Gastrocnemius medialis (tissue), 4 donors: ENCODE results near the gene KDM4B. TPM values are rescaled to one million over a fixed set of nuclear protein-coding genes. Genes with fewer than 3 reads are reported as not detected.

Experiments
- ATAC-seq, 2 donors: fragments of 150-250 bp; one replicate each; pipeline ENCODE4 v1.9.1; 2016
- DNase-seq, 2 donors: peaks; one replicate each; pipeline ENCODE4 v3.0.0-alpha.2; 2019
- H3K27ac ChIP-seq, 4 donors: fragments of 200-600 bp; sonication (generic); 1 replicate in 1 of 4; 2 replicates in 3 of 4; pipeline ENCODE4 v1.5.1; 2016 to 2018; ENCODE audit warnings: mild to moderate bottlenecking in 2 of 4, moderate library complexity in 1 of 4
- H3K27me3 ChIP-seq, 3 donors: fragments of 200-600 bp; sonication (generic) in 2 of 3; 1 replicate in 1 of 3; 2 replicates in 2 of 3; pipeline versions ENCODE4 v1.5.1 to v1.6.0; 2016 to 2019; ENCODE audit warnings: mild to moderate bottlenecking in 1 of 3, moderate library complexity in 1 of 3
- H3K36me3 ChIP-seq, 2 donors: fragments of 200-600 bp; sonication (generic) in 1 of 2; one replicate each; pipeline ENCODE4 v1.5.1; 2017 to 2018
- H3K4me1 ChIP-seq, 2 donors: fragments of 200-600 bp; sonication (generic) in 1 of 2; one replicate each; pipeline ENCODE4 v1.5.1; 2016 to 2017; ENCODE audit warnings: mild to moderate bottlenecking in 2 of 2
- H3K4me3 ChIP-seq, 4 donors: fragments of 200-600 bp; sonication (generic) in 3 of 4; 1 replicate in 1 of 4; 2 replicates in 3 of 4; pipeline ENCODE4 v1.5.1; 2016 to 2019; ENCODE audit warnings: mild to moderate bottlenecking in 2 of 4
- H3K9me3 ChIP-seq, 3 donors: fragments of 200-600 bp; sonication (generic) in 2 of 3; 1 replicate in 1 of 3; 2 replicates in 2 of 3; pipeline ENCODE4 v1.5.1; 2016 to 2019
- POLR2A ChIP-seq, 2 donors: fragments of 450-650 bp; IDR thresholded peaks; one replicate each; pipeline ENCODE4 v1.6.1; 2017; ENCODE audit warnings: antibody characterized with exemption in 2 of 2, mild to moderate bottlenecking in 2 of 2, moderate library complexity in 2 of 2
- in situ Hi-C, 4 donors: fragments of 200-750 bp; cut with MboI; loops; one replicate each; pipeline versions ENCODE4 v1.15.0 to v1.8.0; 2017; ENCODE audit warnings: low sequenced_read_pairs in 4 of 4
- intact Hi-C: fragments of 100-400 bp; cut with DNase I; formaldehyde crosslinking; loops from one replicate; pipeline ENCODE4 v1.15.1; 2023; ENCODE audit warnings: low total_unique reads
- total RNA-seq, 4 donors: library from RNA; depleted of rRNA; stranded (reverse); fragments of >200 nt; gene quantifications; one replicate each; pipeline versions ENCODE4 v1.1.0 to v1.2.3, GENCODE V29; 2016
- TF ChIP-seq, protein P1 (sequence below), 5 experiments: fragments of 450-650 bp in 3 of 5; fragments of 200-600 bp in 2 of 5; sonication (generic) in 2 of 5; IDR thresholded peaks in 4 of 5; conservative IDR thresholded peaks in 1 of 5; 1 replicate in 4 of 5; 2 replicates in 1 of 5; pipeline ENCODE4 v1.5.1; 2016 to 2019; ENCODE audit warnings: antibody characterized with exemption in 5 of 5, mild to moderate bottlenecking in 3 of 5, moderate library complexity in 3 of 5

KDM4B gene
- total RNA-seq, 4 donors from 2014 or later: 40.9 to 61.4 (median 46.4) TPM

GRCh38 chr19:5141850-5142724 lies 173.2 kb downstream of the KDM4B start:
- TF ChIP-seq, protein P1, sequence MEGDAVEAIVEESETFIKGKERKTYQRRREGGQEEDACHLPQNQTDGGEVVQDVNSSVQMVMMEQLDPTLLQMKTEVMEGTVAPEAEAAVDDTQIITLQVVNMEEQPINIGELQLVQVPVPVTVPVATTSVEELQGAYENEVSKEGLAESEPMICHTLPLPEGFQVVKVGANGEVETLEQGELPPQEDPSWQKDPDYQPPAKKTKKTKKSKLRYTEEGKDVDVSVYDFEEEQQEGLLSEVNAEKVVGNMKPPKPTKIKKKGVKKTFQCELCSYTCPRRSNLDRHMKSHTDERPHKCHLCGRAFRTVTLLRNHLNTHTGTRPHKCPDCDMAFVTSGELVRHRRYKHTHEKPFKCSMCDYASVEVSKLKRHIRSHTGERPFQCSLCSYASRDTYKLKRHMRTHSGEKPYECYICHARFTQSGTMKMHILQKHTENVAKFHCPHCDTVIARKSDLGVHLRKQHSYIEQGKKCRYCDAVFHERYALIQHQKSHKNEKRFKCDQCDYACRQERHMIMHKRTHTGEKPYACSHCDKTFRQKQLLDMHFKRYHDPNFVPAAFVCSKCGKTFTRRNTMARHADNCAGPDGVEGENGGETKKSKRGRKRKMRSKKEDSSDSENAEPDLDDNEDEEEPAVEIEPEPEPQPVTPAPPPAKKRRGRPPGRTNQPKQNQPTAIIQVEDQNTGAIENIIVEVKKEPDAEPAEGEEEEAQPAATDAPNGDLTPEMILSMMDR (IDR thresholded peaks at IDR 0.05 in 4 of 5, conservative IDR thresholded peaks at IDR 0.05 in 1 of 5): no peak
- no peak for TF ChIP-seq POLR2A (IDR thresholded peaks at IDR 0.05)
- Histone ChIP-seq H3K36me3 (peaks cover 0 to 56% of the 10 kb centered on the region in 2 donors), H3K27me3 (no peaks in the 10 kb centered on the region), H3K27ac (no peak overlapping the region), H3K4me3 (no peak overlapping the region), H3K9me3 (no peaks in the 10 kb centered on the region), H3K4me1 (no peaks in the 10 kb centered on the region)
- ATAC-seq (no peak), DNase-seq (no peak)
- intact Hi-C loops: no loop called here
- in situ Hi-C loops: no loop called here

DNA sequence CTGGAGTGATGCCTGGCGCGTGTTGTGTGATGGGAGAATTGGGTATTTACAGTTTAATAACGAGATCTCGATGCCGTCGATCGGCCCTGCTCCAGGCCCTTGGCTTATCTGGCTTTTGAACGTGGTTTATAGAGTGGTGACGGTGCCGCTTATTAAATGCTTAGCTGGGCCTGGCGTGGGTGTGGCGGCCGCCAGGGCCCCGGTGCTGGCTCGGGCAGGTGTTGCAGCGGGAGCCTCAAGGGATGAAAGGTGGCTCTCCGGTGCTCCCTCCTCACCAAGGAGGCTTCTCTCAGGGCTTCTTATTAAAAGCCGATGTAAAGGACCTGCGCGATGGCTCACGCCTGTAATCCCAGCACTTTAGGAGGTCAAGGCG lies 173.8 kb downstream of the KDM4B start:
- intact Hi-C loops (no loop called here), in situ Hi-C loops (no loop called here)
- peaks cover 0 to 54% of the 10 kb centered on the region in 2 donors for H3K36me3 ChIP-seq
- TF ChIP-seq POLR2A (IDR thresholded peaks at IDR 0.05): no peak
- TF ChIP-seq, protein P1 (IDR thresholded peaks at IDR 0.05 in 4 of 5, conservative IDR thresholded peaks at IDR 0.05 in 1 of 5): no peak
- no peaks in the 10 kb centered on the region for H3K4me1 ChIP-seq
- ATAC-seq: no peak
- H3K4me3 ChIP-seq: no peak overlapping the region
- no peak overlapping the region for H3K27ac ChIP-seq
- H3K9me3 ChIP-seq: no peaks in the 10 kb centered on the region
- DNase-seq: no peak
- H3K27me3 ChIP-seq: no peaks in the 10 kb centered on the region

- intact Hi-C loops (no loop called here), in situ Hi-C loops (no loop called here)
- Histone ChIP-seq H3K27me3 (no peaks in the 10 kb centered on the region), H3K36me3 (peaks cover 0 to 46% of the 10 kb centered on the region in 2 donors), H3K4me3 (no peak overlapping the region), H3K4me1 (peaks cover 0 to 3% of the 10 kb centered on the region in 2 donors), H3K9me3 (no peaks in the 10 kb centered on the region), H3K27ac (no peak overlapping the region)
- no peak for TF ChIP-seq POLR2A (IDR thresholded peaks at IDR 0.05)
- TF ChIP-seq, protein P1 (IDR thresholded peaks at IDR 0.05 in 4 of 5, conservative IDR thresholded peaks at IDR 0.05 in 1 of 5): no peak
- DNase-seq: peak in 1 of 2 donors; percentile 9
- ATAC-seq: no peak
Observed at GRCh38 chr19:5143471-5144411, 174.8 kb downstream of the KDM4B start.

DNA sequence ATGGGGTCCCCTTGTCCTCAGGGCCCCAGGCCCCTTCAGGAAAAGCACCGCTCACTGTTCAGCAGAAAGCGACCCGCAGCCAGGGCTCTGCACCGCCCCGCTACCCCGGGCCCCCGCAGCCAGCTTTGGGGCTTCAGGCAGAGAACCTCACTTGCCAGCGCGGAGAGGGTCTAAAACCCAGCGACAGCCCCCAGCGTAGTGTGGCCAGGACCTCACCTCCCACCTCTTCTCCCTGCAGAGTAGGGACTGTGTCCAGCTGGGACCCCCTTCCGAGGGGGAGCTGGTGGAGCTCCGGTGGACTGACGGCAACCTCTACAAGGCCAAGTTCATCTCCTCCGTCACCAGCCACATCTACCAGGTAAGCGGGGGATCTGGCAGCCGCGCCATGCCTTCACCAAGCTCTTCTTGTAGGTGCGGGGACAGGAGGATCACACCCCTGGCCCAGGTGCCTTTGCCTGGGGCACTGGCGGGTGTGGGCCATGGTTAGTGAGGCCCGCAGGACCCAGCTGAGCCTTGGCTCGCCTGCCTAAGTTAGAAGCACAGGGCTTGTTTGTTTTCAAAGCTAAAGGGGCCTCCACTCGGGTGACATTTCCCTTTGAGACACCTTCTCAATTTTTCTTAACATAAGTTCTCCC lies 175.7 kb downstream of the KDM4B start:
- peaks cover 0 to 46% of the 10 kb centered on the region in 2 donors for H3K36me3 ChIP-seq
- DNase-seq (peak in 1 of 2 donors; percentile 8), ATAC-seq (no peak)
- H3K27me3 ChIP-seq: no peaks in the 10 kb centered on the region
- H3K4me3 ChIP-seq: no peak overlapping the region
- intact Hi-C loops: no loop called here
- TF ChIP-seq, protein P1 (IDR thresholded peaks at IDR 0.05 in 4 of 5, conservative IDR thresholded peaks at IDR 0.05 in 1 of 5): no peak
- TF ChIP-seq POLR2A (IDR thresholded peaks at IDR 0.05): no peak
- no peaks in the 10 kb centered on the region for H3K9me3 ChIP-seq
- no peak overlapping the region for H3K27ac ChIP-seq
- in situ Hi-C loops: no loop called here
- peaks cover 0 to 3% of the 10 kb centered on the region in 2 donors for H3K4me1 ChIP-seq
